GDM1 (cell line): ENCODE measurements around the gene LAMC1.

ENCODE experiments used
- DNase-seq: peaks from one replicate; lab custom pipeline; 2025; lab: John Stamatoyannopoulos, UW

Gene LAMC1

DNA sequence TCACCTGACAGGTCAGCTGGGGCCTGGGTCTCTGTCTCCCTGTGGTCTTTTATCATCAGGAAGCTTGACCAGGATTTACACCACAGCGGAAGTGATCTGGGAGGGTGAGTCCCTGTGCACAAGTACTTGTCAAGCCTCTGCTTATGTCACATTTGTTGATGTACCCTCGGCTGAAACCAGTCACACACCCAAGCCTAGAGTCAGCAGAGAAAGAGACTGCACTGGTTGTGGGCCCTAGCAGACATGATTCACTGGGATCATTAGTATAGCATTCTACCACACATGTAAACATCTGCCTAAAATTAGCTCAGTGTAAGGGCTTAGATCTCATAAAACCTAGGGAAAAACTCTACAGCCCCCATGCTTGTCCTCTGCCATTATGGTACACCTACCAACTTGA is 83.5 kb downstream of the LAMC1 start:
- no peak for DNase-seq

DNA sequence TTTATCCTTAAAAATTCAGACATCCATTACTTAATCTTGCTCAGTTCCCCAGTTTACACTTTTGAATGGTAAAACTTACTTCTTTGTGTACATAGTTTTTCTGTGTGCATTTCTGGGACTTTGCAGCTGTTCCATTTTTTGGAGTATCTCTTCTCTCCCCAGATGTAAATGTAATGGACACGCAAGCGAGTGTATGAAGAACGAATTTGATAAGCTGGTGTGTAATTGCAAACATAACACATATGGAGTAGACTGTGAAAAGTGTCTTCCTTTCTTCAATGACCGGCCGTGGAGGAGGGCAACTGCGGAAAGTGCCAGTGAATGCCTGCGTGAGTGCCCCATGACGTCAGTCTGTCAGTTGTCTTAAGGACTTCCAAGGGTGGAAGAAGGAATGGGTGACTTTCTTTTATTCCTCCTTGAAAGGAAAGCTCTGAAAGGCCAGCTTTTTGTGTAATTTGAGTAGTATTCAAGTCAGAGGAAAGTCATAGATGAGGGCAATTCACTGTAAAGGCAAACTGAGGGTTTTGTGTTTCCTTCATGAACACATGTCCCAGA is 87.2 kb downstream of the LAMC1 start:
- DNase-seq: no peak

DNA sequence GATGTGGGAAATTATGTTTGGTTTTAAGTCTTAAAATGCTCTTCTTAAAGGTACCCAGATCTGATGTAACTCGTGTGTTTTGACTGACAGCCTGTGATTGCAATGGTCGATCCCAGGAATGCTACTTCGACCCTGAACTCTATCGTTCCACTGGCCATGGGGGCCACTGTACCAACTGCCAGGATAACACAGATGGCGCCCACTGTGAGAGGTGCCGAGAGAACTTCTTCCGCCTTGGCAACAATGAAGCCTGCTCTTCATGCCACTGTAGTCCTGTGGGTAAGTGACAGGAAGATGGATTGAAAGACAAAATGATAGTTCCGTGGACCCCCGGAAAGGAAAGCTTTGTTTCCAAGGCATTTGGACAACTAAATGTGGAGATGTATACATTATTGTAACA is 91.2 kb downstream of the LAMC1 start:
- DNase-seq: no peak

DNA sequence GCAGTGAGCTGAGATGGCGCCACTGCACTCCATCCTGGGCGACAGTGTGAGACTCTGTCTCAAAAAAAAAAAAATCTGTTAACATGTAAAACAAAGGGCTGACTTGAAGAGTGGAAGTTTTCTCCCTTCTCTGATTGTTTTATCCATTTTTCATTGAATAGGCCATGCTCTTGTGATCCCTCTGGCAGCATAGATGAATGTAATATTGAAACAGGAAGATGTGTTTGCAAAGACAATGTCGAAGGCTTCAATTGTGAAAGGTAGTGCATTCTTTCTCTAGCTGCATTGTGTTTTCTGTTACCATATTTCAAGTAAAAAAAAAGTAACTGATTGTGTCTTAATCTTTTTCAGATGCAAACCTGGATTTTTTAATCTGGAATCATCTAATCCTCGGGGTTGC is 93.2 kb downstream of the LAMC1 start:
- DNase-seq: no peak

GRCh38 chr1:183121609-183122008 is 98.4 kb downstream of the LAMC1 start:
- DNase-seq: no peak

DNA sequence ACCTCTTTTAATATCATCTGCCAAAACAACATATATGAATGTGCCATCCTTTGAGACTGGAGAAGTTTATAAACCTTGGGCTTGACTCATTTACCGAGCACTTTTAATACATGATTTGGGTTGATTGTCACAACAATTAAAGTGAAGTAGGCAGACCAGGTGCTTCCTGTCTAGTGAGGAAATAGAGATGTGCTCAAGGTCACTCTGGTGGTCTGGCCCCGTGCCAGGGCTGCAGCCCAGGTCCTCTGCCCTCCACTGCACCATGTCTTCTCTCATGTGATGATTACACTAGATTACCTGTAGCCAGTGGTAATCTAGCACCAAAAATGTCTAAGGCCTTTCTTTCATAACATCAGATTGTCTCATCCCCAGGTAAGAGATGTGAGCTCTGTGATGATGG is 101.0 kb downstream of the LAMC1 start:
- no peak for DNase-seq

- no peak for DNase-seq
These were observed 102.2 kb downstream of the LAMC1 start for GRCh38 chr1:183125279-183125999.

- no peak for DNase-seq
These were observed 102.8 kb downstream of the LAMC1 start for GRCh38 chr1:183126000-183126366.

DNA sequence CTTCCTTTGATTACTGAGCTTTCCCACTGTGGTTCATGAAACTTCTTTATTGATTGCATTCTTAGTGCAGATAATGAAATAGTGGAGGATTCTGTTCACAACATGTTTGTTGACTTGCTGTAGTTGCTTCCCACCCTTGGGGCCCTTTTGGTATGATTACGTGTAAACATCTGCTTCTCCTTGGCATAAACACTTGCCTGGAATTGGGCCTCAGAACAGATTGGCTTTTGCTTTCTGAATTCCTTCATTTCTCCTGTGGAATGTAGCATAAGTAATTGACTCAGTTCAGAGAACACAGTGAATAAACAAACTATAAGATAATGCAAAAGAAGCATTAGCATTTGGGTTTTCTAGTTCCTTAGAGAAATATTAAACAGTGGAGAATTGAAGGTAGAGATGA is 103.3 kb downstream of the LAMC1 start:
- no peak for DNase-seq

DNA sequence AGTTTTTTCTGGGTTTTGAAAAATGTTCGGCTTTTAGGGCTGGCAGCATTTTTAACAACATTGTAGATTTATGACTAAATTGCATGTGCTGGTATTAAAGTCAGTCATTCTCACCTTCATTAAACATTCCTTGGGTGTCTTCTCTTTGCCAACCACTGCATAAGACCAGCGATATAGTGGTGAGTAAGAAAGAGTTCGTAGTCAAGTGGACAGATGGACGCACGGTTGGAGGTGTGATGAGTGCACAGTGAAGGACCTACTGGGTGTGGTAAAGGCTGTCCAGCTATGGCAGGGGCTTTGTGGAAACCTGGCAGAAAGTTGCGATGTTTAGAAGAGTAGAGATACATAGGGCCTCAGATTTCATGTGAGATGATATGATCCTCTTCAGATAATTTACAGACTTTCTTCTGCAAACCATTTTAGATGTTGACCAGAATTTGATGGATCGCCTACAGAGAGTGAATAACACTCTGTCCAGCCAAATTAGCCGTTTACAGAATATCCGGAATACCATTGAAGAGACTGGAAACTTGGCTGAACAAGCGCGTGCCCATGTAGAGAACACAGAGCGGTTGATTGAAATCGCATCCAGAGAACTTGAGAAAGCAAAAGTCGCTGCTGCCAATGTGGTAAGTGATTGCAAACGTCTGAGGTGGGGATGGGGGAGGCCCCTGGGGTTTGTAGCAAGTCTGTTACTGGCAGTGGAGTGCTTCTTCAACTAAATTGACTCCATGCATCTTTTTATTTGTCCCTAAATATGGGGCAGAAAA is 106.9 kb downstream of the LAMC1 start:
- DNase-seq: no peak

DNA sequence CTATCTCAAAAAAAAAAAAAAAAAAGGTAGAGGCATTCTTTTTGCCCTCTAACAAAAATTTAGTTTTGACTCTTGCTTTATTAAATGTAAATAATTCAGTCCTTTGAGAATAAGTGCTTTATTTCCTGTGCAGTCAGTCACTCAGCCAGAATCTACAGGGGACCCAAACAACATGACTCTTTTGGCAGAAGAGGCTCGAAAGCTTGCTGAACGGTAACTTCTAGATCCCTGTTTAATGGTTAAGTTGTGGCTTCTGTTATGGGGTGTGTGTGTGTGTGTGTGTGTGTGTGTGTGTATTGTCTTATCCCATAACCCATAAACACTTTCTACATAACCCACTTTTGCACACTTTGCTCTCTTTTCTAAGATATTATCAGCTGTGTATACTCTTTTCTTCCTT is 107.9 kb downstream of the LAMC1 start:
- DNase-seq: no peak

- no peak for DNase-seq
These were observed 112.1 kb downstream of the LAMC1 start for GRCh38 chr1:183135336-183135735.

- DNase-seq: no peak
These were observed 114.6 kb downstream of the LAMC1 start for GRCh38 chr1:183137782-183138181.

DNA sequence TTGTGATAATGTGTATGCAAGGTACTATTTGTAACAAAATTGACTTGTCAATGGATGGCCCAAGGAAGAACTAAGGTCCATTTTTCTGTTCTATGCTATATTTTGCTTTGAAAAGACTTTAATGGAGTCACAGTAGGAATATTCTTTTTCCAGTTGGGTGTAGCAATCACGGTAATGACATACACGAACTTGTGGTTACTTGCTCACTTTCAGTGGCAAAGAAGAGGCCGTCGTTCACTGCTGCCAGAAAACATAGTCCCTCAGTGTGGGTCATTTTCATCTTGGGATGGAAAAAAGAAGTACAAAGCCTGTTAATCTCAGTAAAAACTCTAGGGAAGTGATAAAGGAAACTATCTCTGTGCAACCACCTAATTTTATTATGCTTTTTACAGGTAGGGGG is 115.1 kb downstream of the LAMC1 start:
- DNase-seq: no peak

- DNase-seq: no peak
These were observed 116.2 kb downstream of the LAMC1 start for GRCh38 chr1:183139281-183139942.

- no peak for DNase-seq
These were observed 117.4 kb downstream of the LAMC1 start for GRCh38 chr1:183140633-183141032.

DNA sequence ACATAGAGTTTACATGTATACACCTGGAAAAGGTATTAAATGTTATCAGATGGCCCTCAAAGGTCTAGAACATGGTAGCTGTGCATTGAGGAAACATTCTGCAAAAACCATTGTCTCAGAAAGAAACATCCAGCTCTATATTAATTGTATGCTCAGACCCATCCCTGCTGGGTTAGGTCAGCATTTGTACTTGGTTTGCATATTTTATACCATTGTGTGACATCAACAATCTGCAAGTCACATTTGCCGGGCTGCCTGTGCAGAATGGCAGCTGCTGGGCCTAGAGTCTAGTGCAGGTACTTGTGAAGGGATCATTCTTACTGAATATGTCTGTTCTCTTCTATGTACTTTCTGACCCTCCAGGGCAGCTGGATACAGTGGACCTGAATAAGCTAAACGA is 119.0 kb downstream of the LAMC1 start:
- DNase-seq: no peak

DNA sequence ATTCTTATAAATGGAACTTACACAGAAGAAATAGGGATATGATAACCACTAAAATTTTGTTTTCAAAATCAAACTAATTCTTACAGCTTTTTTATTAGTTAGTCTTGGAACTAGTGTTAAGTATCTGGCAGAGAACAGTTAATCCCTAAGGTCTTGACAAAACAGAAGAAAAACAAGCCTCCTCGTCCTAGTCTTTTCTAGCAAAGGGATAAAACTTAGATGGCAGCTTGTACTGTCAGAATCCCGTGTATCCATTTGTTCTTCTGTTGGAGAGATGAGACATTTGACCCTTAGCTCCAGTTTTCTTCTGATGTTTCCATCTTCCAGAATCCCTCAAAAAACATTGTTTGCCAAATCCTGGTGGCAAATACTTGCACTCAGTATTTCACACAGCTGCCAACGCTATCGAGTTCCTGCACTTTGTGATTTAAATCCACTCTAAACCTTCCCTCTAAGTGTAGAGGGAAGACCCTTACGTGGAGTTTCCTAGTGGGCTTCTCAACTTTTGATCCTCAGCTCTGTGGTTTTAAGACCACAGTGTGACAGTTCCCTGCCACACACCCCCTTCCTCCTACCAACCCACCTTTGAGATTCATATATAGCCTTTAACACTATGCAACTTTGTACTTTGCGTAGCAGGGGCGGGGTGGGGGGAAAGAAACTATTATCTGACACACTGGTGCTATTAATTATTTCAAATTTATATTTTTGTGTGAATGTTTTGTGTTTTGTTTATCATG is 120.5 kb downstream of the LAMC1 start:
- no peak for DNase-seq

GRCh38 chr1:183144752-183145151 is 121.5 kb downstream of the LAMC1 start:
- no peak for DNase-seq

DNA sequence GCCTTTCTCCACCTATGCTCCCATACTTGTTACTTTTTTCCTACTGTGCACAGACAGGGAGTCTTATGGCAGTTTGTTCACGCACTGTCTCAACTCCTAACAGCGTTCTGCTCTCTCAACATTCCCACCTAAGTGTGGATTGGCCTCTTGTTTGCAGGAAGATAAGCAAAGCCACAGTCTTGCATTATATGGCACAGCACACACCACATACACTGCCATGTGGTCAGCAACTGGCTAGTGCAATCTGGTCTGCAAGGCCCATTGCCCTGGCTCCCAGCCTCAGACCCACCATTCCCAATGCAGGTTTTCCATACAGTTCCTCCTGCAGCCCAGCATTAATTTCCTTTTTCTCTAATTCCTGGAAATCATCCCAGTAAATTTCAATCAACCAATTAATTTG is 124.5 kb downstream of the LAMC1 start:
- DNase-seq: no peak

- no peak for DNase-seq
These were observed 125.4 kb downstream of the LAMC1 start for GRCh38 chr1:183148599-183148998.

GRCh38 chr1:183149273-183149672 is 126.1 kb downstream of the LAMC1 start:
- no peak for DNase-seq
